Caki2 (cell line): ENCODE results near the gene ABR. TPM values are rescaled to one million over a fixed set of nuclear protein-coding genes. Genes with fewer than 3 reads are reported as not detected.
"Not testable (repeated sequence)": the region's sequence is repeated elsewhere in the genome, so short reads cannot be mapped to it uniquely, and the experiment has no call there.

Experiments
- DNase-seq: peaks from one replicate; pipeline ENCODE4 v3.0.0-alpha.2; 2015; ENCODE audit warnings: low read depth
- in situ Hi-C: cut with HindIII; loops from 2 replicates; pipeline ENCODE4 v1.10.0; 2016; ENCODE audit warnings: low sequenced_read_pairs, low pct_unique_long_range_greater_than_20kb, mixed read lengths
- total RNA-seq: library from RNA; depleted of rRNA; stranded (reverse); fragments of >200 nt; shearing (Covaris generic); gene quantifications from 2 replicates; pipeline ENCODE4 v1.2.3, GENCODE V29; 2014; ENCODE audit warnings: low replicate concordance

ABR gene
- total RNA-seq, 1 experiment from 2014 or later: 37.4 TPM

- in situ Hi-C loops: no loop called here
- peak; percentile 99 for DNase-seq
Observed at GRCh38 chr17:996554-997344, 183.0 kb downstream of the ABR start, which contains the start of gene TIMM22. TIMM22 (plus strand) TSS chr17:997129; CDS start chr17:997143, 14 bp downstream.

GRCh38 chr17:995324-995723, 184.5 kb downstream of the ABR start:
- DNase-seq, in situ Hi-C loops: not testable (repeated sequence)

GRCh38 chr17:992933-993332, 186.8 kb downstream of the ABR start:
- no peak for DNase-seq
- in situ Hi-C loops: no loop called here

DNA sequence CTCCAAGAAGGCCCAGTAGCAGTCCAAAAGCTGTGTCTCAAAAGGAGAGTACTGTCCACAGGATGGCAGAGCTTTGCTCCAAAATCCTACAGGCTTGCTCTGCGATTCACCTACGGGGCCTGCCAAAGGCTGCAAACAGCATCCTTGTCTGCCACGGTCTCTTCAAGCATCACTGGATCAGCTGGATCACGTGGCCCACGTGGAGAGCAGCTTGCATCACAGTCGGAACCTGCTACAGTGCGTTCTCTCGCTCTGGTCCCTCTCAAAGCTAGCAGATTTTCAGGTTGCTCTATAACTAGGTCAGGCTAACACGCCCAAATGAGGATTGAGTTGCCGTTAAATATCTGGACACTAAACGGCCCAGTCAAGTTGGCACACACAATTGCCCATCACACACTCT, 191.2 kb downstream of the ABR start:
- in situ Hi-C loops: no loop called here
- no peak for DNase-seq

DNA sequence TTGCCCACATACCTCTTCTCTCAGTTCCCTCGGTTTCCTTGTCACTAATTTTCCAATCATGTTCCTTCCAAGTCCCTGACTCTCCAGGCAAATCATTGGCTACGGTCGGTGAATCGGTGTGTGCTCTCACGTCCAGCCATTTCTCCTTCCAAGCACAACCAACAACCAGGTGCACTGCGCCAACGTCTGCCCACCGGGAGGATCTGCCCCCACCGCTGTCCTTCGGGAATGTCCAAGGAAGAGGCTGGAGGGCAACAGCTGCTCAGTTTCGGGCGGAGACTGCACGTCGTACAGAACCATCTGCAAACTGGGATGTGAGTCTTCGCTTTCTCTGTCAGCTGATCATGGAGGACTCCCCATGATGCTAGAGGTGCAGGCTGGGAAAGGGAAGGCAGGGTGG, 191.8 kb downstream of the ABR start:
- in situ Hi-C loops: no loop called here
- DNase-seq: no peak

DNA sequence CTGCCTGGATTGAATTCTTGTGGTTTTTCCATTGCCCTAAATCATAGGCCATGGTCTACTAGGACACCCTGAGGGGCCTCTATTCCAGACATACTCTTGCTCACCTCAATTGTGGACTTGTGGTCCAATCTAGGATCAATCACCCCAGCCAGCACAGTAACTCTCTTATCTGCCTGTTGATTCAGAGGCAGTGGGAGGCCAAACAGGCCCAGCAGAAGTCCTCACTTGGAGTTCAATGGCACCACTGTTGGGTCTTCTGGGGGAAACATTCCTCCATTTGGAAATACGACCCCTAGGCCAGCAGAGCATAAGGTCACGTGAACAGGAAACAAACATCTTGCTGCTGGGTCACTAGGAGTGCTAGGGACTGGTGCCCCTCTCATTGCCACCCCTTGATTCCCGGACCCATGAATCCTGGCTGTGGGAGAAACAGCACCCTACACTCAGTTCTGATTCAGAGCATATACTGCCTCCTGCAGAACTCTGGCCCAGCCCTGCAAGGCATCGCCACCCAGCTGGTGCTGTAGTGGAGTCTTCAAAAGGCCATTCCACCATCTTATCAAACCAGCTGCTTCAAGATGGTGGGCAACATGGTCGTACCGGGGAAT, 193.4 kb downstream of the ABR start:
- no peak for DNase-seq
- in situ Hi-C loops: no loop called here

DNA sequence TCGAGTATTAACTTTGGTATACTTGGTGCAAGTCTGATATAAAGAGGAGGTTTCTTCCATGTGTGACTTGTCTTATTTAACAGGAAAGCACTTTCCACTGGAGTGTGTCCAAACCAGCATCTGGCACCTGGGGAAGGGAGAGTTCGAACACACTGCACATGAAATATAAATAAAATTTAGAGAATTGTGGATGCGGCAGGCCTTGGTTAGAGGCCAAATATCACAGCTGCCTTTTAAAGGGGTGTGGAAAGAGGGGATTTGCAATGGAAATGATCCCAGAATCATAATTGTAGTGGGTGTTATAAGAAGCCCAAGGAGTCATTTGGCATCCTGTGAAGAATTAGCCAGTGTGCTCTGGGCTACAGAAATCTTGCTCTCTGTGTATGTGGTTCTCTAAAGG, 195.9 kb downstream of the ABR start:
- in situ Hi-C loops: no loop called here
- DNase-seq: no peak

DNA sequence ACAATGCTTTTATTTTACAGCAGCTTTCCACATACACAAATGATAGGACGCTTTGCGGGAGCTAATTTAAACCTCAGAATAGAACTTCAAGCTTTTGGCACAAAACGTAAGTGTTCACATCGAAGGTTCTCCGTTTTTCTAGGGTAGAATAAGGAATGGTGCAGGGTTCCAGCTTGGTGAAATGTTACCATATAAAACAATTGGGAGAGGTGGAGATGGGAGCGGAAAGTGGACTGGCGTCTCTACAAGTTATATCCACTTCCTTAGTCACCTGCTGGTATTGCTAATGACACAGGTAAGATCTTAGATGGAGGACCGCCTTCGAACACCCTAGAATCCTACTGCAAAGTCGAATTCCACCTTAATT, 198.5 kb downstream of the ABR start:
- in situ Hi-C loops: no loop called here
- DNase-seq: no peak

- DNase-seq: peak; percentile 75
- in situ Hi-C loops: no loop called here
Observed at GRCh38 chr17:980406-981291, 199.1 kb downstream of the ABR start.

GRCh38 chr17:979539-980405, 200.0 kb downstream of the ABR start, which contains the start of gene NXN:
NXN (minus strand) TSS chr17:979776.
- DNase-seq: peak; percentile 76
- in situ Hi-C loops: no loop called here

DNA sequence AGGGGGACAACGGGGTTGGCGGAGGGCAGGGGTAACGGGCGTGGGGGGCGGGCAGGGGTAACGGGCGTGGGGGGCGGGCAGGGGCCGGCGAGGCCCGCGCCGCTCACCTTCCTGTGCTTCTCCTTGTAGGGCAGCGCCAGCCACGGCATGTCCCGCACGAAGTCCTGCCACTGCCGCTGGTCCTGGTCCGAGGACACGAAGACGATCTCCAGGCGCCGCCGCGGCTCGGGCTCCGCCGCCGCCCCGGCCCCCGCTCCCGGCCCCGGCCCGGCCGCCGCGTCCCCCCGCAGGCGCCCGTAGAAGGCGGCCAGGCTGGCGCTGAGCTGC, 200.6 kb downstream of the ABR start:
- no peak for DNase-seq
- in situ Hi-C loops: no loop called here

GRCh38 chr17:978103-979093, 201.4 kb downstream of the ABR start:
- in situ Hi-C loops: no loop called here
- DNase-seq: no peak

DNA sequence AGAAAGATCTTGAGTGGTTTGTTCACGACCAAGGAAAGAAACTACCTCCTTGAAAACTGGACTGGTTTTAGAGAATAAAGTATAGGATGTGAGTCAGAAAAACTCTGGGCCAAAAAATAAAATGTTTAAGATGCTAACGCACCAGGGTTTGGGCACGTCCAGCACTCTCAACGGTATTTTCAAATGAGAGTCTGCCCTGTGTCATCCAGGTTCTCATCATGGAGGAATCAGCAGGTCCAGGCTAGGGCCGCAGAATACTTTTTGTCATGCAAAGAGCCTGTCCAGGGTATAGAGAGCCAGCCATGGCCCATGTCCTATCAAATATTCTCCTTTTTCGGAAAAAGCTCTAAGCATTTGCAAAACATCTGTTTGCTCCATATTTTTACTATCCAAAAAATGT, 202.6 kb downstream of the ABR start:
- no peak for DNase-seq
- in situ Hi-C loops: no loop called here

DNA sequence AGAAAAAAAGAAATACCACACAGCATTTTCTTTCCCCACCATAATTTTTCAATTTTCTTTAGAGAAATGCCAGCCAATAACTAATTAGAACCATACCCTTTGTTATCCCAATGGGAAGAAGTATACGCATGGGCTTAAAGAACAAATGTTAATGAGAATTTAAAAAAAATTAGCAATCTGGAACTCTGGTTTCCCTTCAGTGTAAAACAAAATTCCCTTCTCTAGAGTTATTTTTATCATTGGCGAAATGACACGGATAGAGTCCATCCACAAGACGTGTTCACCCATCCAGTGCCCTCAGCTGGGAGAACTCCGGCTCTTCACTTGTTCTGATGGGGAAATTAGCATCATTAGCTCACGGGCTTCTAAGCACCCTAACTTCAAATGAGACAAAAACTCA, 203.5 kb downstream of the ABR start:
- no peak for DNase-seq
- in situ Hi-C loops: no loop called here

GRCh38 chr17:975371-975915, 204.3 kb downstream of the ABR start:
- in situ Hi-C loops: no loop called here

DNA sequence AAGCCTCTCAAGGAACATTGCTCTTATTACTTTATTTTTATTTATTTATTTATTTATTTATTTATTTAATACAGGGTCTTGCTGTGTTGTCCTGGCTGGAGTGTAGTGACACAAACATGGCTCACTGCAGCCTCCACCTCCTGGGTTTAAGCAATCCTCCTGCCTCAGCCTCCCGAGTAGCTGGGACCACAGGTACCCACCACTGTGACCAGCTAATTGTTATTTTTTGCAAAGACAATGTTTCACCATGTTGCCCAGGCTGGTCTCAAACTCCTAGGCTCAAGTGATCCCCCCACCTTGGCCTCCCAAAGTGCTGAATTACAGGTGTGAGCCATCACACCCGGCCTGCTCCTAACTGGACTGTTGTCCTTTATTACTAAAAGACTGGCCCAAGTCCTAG, 205.0 kb downstream of the ABR start:
- in situ Hi-C loops, DNase-seq: not testable (repeated sequence)

More at GRCh38 chr17:975371-975915, 204.3 kb downstream of the ABR start:
- no peak for DNase-seq

DNA sequence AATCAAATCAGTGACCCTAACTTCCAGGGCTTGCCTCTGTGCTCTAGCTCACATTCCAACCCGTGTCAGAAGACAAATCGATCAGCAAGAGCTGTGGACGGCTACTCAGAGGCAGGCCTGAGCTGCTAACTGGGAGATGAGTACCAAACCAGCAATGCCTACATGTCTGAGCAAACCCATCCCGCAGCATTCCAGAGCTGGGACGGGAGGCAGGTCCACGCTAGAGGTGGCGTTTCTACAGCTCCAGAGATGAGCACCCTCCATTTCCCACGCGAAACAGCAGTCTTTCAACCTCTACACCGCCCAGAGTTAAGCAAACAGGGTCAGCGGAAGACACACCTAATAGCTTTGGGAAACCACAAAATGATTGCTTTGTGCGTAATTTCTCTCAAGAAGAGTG, 206.7 kb downstream of the ABR start:
- in situ Hi-C loops: no loop called here

More for the DNA sequence above, 206.7 kb downstream of the ABR start:
- DNase-seq: peak; percentile 86
